RPMI8226 (cell line): ENCODE results near the gene KRTAP26-1.

Experiments
- DNase-seq: peaks from one replicate; pipeline ENCODE4 v3.0.0-alpha.2; 2015

Gene KRTAP26-1

GRCh38 chr21:30269803-30270530, 50.1 kb downstream of the KRTAP26-1 start:
- no peak for DNase-seq
